Stimulated activated CD8-positive, alpha-beta memory T cell treated with anti-CD3 and anti-CD28 coated beads, Interleukin-7, amount 100 ng/mL, for 48 hours (primary cell): Measurements from ENCODE around the gene RNF157.

Experiments
- DNase-seq, 2 donors: peaks; one replicate each; pipeline ENCODE4 v3.0.0-alpha.2; 2020; ENCODE audit warnings: low read depth in 1 of 2; ENCODE audit errors: extremely low read depth in 1 of 2

Gene RNF157

DNA sequence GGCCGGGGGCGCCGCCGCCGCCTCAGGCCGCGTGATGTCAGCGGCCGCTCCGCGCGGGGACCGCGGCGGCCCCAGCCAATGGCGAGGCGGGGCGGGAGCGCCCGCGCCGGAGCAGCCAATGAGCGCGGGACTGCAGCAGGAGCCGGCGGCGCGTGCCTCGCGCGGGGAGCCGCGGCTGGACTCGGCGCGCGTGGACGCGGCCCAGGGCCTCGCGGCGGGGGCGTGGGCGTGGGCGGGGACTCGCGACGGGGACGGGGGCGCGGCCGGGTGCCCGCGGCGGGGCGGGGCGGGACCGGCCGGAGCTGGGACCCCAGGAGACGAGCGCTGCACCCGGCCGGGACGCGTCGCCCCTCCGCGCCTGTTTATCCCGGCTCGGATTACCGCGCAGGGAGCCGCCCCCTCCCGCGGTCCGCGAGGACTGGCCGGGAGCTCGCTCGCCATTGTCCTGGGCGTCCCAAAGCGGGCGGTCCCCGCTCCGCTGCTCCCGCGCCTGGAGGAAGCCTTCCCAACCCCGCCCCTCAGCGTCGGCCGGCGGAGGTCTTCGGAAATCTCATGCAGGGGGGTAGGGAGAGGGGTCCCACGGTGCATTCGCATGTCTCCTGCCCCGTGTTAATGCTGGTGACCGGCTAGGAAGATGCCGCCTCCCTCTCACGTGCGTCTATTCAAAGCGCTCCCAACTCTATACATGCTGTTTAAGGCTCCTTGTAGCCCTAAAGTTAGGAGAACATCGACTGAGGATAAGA is at the start of gene RNF157:
Gene RNF157 (minus strand): TSS at position 33 of the 743 bp plus-strand sequence. CDS start 253 bp downstream, outside the sequence.
- DNase-seq, result no peak

- no peak for DNase-seq
Observed at GRCh38 chr17:76281573-76282371, 41.5 kb upstream of the RNF157 start.

GRCh38 chr17:76280650-76281049 is 40.4 kb upstream of the RNF157 start:
- no peak for DNase-seq

GRCh38 chr17:76279742-76280287 is 39.5 kb upstream of the RNF157 start:
- no peak for DNase-seq

DNA sequence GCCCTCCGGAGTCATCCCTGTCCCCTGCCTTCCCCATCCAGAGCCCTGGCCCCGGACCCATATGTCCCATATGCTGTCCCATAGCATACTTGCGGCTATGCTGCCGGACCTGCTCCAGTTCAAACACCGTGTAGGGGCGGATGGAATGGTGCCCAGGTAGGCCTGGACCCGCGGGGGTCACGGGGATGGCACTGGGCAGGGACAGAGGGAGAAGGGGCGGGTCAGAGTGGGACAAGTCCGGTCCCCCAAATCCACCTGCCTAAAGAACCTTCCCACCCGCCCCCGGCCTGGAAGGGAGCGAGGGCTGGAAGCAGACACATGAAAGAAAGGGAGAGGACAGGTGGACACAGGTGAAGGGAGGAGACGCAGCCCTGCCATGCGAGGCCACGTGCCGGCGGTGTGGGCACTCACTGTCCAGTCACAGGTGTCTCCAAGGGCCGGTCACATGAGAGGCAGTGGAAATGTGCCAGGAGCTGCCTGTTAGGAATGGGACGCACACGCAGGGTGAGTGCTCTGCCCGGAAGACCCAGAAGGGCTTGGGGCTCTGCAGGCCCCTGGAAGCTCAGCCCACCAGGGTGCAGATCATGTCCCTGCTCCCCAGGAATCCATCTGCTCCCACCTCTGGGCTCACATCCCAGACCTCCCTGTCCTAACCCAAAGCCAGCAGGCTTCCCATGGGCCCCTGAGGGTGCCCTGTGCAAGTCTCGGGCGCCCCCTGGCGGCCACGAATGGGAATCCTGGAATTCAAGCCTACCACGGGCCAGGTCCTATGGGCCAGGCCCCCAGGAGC is 38.9 kb upstream of the RNF157 start:
- peak in 1 of 2 donors; percentile 71 for DNase-seq

DNA sequence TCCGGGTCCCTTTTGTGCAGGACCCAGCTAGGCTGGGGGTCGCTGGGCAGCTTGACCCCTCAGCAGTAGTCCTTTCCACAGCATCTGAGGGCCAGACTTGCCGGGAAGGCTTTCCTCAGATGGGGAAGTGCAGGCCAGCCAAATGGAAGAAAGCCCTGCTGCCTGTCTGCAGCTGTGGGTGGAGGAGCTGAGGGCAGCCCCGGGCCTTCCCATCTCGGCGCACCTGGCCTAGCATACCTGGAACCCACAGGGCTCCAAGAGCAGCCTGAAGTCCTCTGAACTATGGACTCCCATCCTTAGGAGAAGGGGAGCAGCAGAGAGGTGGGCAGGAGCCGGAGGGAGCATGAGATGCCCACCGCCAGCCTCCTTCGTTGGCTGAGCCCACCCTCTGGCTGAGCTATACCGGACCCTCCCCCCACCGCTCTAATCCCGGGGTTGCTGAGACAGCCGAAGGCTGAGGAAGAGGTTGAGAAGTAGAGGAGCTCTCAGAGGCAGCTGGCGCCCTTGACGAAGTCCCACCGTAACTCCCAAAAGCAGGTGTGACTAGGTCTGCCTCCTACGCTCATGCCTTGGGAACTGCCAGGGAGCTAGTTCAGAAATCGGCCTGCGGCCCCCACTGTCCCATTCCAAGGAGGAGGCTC is 38.1 kb upstream of the RNF157 start:
- DNase-seq, result no peak

DNA sequence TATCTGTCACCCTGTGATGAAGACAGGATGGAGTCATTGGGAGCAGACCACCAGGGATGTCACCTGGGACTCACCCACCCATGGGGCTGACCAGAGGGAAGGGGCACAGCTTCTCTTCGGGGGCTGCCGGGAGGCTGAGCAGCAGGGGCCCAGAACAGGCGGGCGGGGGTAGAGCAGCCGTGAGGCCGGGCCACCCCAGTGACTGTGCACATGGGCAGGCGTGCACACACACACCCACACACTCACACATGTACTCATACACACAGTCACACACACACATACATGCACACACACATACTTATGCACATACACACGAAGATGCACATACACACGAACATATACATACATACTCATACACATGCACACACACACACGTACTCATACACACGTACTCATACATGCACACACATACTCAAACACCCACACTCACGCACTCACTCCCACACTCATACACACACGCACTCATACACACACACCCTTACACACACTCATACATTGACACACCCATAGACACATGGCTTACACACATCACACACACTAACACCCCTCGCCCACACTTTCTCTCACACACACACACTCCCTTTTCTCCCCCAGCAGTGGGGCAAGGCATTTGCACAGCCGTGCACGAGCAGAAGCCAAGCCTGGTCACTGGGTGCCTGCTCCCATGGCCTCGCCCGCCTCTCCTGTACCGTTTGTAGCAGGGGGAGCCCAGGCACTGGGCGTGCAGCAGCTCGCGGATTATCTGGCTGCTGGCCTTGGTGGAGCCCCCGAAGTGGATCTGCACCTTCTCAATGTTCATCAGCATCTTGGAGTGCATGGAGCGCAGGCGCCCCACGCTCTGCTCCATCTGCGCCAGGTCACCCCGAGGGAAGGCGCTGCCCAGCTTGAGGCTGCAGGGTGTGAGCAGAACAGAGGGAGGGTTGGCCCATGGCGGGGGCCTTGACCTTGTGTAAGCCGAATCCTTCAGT is 37.3 kb upstream of the RNF157 start:
- no peak for DNase-seq

- DNase-seq, result no peak
Observed at GRCh38 chr17:76276461-76277299, 36.4 kb upstream of the RNF157 start.

GRCh38 chr17:76276069-76276431 is 35.8 kb upstream of the RNF157 start:
- no peak for DNase-seq

GRCh38 chr17:76275382-76276068 is 35.2 kb upstream of the RNF157 start:
- no peak for DNase-seq

DNA sequence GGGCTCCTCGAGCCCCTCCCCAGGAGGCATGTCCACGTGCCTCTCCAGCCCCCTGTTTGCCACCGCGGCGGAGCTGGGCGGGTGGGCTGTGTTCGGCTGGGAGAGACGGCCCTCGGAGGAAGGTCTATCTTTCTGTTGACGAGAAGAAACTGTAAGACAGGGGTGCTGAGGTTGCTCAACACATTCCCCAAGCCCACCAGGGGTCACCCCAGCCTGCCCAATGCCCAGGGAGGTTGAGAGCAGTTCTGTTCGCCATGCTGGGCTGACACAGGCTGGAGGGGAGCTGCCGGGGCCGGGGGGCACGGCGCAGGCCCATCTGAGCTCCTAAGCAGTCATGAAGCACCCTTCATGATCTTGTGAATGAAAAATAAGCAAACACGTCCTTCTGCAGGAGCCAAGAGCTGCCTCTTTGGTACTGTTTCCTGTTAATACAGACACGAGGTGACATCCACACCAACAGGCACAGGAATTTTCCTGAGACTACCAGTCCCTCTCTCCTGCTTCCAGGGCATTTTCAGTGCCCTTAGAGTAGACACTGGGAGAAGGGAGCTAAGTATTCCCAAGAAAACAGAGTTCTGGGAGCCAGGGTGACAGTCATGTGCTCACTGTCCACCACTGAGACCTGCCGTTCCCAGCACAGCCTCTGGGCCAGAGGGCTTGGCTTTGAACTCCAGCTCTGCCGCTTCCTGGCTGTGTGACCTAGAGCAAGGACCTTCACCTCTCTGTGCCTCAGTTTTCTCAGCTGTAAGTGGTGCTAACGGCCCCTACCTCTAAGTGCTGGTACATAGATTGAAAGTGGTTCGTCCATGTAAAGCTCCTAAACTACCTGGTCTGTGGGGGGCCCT is 34.0 kb upstream of the RNF157 start:
- no peak for DNase-seq

- no peak for DNase-seq
Observed at GRCh38 chr17:76273445-76274111, 33.3 kb upstream of the RNF157 start.

DNA sequence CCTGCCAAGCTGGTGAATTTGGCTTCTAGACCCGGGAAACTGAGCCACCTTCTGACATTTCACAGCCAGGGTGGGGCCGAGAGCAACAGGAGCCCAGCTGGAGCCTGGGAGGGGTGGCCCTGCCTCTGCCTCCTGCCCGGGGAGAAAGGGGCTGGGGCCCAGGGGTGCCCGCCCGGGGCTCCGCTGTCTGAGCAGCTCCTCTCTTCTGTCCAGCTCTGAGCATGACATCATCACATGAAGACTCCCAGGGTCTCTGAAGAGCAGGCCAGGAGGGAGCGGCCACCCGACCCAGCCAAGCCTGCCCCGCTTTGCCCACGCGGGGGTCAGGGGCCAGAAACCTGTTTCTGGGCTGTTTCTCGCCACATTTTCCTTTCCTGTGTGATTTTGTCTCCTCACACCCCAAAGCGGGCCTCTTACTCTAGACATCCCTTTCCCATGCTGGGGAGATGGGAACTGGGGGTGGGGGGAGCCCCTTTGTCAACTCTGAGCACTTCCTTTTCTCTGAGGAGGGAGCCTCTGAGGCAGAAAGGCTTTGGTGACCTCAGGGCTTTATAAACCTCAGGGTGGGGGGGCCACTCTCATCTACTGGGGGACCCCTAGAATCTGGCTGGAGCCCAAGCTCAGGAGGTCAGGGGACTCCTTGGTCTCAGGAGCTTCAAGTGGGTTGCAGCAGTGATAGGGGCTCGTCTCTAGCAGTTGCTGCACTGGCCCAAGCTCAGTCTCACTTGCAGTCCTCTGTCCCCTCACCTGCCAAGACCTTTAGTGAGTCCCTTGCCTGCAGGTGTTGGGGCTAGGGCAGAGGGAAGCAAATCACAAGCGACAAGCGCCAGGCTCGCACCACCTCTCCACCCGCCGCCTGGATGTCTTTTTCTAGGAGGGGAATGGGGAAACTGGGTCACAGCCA is 32.5 kb upstream of the RNF157 start:
- peak in 1 of 2 donors; percentile 69 for DNase-seq

DNA sequence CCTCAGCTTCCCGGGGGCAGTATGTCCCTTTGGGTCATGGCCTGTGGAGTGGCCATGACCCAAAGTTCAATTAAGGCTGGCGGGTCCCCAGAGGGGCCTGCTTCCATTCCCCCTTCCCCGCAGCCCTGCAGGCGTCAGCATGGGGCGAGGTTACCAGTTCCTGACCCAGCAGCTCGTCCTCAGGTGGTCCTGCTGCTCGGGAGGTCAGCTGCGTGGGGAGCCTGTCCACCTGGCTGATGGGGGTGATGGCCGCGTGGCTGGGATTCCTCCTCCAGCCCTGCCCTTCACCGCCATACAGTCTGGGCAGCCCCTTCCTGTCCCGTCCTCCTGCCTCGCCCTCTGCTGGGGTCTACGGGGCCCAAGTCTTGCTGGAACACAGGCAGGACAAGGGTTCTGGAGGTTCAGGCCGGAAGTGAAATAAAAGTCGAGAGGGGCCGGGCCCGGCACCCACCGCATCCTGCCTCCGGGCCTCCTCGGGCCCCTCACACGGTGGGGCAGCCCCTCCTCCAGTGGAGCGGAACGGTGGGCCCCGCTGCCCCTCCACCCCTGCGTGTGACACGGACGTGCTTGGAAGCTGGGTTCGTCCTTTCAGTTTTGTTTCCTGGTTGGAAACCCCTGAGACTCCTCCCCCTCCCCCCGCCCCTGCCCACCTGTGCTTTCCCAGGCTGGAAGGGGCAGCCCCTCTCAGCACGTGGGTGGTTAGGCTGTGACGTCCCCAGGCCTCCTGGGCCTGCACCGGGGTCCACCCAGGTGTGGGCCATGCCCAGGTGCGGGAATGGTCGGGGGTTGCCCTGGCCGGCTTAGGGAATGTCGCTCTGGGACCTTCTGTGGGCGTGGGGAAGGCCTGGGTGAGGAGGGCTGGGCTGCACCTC is 31.6 kb upstream of the RNF157 start:
- peak; percentile 92 for DNase-seq
